Measurements from ENCODE around the gene ZNF853.

ZNF853 gene

DNA sequence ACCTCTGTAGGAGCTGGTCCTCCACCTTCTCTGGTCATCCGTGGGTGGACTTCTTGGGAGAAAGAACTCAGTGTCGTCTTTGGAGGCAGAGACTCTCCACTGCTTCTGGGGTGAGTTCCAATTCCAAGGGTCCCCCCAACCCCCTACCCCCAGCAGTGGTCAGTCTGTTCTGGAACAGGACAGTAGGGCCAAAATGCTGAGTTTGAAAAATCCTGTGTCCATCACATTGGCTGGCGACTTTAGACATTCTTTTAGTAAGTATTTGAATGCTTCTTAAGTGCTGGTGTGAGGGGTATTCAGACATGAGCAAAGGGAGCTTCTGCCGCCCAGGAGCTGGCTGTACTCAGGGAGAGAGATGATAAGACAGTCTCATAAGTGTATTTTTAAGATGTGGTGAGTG is 23.6 kb downstream of the ZNF853 start:
- ChIA-PET CTCF (no interaction called here), POLR2A (no interaction called here)
- H3K4me3 ChIP-seq (ENCODE audit: low read depth, low read length): no peak overlapping the region
- DNase-seq (ENCODE audit: low read depth, low spot score): no peak
- TF ChIP-seq, protein P1, sequence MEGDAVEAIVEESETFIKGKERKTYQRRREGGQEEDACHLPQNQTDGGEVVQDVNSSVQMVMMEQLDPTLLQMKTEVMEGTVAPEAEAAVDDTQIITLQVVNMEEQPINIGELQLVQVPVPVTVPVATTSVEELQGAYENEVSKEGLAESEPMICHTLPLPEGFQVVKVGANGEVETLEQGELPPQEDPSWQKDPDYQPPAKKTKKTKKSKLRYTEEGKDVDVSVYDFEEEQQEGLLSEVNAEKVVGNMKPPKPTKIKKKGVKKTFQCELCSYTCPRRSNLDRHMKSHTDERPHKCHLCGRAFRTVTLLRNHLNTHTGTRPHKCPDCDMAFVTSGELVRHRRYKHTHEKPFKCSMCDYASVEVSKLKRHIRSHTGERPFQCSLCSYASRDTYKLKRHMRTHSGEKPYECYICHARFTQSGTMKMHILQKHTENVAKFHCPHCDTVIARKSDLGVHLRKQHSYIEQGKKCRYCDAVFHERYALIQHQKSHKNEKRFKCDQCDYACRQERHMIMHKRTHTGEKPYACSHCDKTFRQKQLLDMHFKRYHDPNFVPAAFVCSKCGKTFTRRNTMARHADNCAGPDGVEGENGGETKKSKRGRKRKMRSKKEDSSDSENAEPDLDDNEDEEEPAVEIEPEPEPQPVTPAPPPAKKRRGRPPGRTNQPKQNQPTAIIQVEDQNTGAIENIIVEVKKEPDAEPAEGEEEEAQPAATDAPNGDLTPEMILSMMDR (IDR thresholded peaks at IDR 0.05; ENCODE audit: insufficient read depth, low read length, missing control alignments): no peak

DNA sequence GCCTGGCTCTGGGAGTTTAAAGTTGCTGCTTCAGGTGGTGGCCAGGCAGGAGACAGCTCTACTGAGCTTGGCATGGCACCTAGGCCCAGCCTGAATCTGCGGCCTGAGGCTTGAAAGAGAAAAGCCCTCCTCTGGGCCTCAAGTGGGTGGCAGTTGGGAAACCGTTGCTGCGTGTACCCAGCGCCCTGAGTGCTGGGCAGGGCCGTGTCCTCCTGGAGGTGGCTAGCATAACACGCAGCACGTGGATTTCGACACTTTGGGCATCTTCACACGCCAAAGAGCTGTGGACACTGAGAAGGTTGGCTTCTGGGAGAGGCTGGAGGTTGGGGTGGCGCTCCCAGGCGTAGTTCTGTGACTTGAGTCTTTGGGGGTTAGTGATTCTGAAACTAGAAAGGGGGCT is 24.2 kb downstream of the ZNF853 start:
- DNase-seq (ENCODE audit: low read depth, low spot score): no peak
- H3K4me3 ChIP-seq (ENCODE audit: low read depth, low read length): no peak overlapping the region; the same call in 1 of the 2 replicates
- TF ChIP-seq, protein P1 (IDR thresholded peaks at IDR 0.05; ENCODE audit: insufficient read depth, low read length, missing control alignments): no peak
- POLR2A ChIA-PET: no interaction called here
- CTCF ChIA-PET: no interaction called here

DNA sequence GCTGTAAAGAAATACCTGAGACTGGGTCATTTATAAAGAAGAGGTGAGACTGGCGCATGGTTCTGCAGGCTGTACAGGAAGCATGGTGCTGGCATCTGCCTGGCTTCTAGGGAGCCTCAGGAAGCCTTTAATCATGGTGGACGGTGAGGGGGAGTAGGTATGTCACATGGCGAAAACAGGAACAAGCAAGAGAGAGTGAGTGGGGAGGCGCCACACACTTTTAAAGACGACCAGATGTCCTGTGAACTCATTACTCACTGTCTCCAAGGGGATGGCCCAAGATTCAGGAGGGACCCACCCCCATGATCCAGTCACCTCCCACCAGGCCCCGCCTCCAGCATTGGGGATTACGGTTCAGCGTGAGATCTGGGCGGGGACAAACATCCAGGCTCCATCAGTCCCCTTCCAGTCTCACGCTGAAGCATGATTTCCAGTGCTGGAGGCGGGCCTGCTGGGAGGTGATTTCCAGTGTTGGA is 24.9 kb downstream of the ZNF853 start:
- TF ChIP-seq, protein P1 (IDR thresholded peaks at IDR 0.05; ENCODE audit: insufficient read depth, low read length, missing control alignments): no peak

DNA sequence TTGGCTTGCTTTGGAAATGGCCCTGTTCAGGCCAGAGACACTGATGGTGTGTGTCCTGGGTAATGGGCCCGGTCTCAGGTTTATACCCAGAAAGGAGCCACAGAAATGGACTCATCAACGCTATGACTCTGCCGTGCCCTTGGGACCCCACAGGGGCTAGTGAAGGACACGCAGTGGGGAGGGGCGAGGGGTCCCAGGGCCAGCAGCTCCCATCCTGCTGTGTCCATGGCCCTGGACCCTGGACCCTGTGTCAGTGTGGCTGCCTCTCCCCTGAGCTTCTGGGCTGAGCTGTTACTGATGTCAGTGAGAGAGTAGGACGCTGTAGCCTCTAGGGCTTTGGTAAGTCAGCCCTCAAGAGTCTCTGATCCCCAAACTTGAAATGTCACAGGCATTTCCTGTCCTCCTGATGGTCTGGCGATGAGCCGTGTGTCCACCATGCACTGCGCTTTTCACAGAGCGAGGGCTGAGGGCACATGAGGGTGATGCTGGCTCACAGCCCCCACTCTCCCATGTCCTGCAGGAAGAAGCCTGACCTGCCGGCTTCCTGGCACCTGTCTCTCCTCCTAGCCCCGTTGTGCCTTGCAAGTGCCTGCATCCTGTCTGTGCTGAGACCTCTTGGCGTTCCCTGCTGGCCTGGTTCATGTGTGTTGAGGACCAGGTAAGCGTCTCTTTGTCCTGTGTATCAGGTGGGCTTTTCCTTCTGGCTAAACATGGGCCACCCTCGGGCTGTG is 26.1 kb downstream of the ZNF853 start:
- TF ChIP-seq, protein P1 (IDR thresholded peaks at IDR 0.05; ENCODE audit: insufficient read depth, low read length, missing control alignments): no peak
- POLR2A ChIA-PET: interaction anchor here (0.6 kb wide), 1 partner anchor 41 kb away, joined by 3 read pairs; no protein-coding TSS in a partner anchor
- no peak for DNase-seq (ENCODE audit: low read depth, low spot score)
- CTCF ChIA-PET: no interaction called here
- H3K4me3 ChIP-seq (ENCODE audit: low read depth, low read length): no peak overlapping the region

More for the DNA sequence above, 24.9 kb downstream of the ZNF853 start:
- no peak for DNase-seq (ENCODE audit: low read depth, low spot score)
- ChIA-PET CTCF (no interaction called here), POLR2A (no interaction called here)
- H3K4me3 ChIP-seq (ENCODE audit: low read depth, low read length): no peak overlapping the region

DNA sequence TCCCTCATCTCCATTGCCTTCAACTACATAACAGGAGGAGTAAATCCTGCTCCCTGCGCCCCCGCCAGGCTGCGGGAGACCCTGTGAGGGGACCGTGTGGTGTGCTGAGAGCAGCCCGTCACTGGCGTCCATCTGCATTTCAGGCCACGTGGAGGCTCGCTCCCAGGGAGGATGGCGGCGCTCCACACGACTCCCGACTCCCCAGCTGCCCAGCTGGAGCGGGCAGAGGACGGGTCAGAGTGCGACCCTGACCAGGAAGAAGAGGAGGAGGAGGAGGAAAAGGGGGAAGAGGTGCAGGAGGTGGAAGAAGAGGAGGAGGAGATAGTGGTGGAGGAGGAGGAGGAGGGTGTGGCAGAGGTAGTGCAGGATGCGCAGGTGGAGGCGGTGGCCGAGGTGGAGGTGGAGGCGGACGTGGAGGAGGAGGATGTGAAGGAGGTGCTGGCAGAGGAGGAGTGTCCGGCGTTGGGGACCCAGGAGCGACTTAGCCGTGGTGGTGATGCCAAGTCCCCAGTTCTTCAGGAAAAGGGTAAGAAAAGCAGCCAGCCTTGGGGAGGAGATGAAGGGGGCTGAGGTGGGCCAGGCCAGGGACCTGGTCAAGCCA is 26.9 kb downstream of the ZNF853 start:
- TF ChIP-seq, protein P1 (IDR thresholded peaks at IDR 0.05; ENCODE audit: insufficient read depth, low read length, missing control alignments): no peak
- no peak for DNase-seq (ENCODE audit: low read depth, low spot score)
- H3K4me3 ChIP-seq (ENCODE audit: low read depth, low read length): no peak overlapping the region
- ChIA-PET POLR2A (no interaction called here), CTCF (no interaction called here)

DNA sequence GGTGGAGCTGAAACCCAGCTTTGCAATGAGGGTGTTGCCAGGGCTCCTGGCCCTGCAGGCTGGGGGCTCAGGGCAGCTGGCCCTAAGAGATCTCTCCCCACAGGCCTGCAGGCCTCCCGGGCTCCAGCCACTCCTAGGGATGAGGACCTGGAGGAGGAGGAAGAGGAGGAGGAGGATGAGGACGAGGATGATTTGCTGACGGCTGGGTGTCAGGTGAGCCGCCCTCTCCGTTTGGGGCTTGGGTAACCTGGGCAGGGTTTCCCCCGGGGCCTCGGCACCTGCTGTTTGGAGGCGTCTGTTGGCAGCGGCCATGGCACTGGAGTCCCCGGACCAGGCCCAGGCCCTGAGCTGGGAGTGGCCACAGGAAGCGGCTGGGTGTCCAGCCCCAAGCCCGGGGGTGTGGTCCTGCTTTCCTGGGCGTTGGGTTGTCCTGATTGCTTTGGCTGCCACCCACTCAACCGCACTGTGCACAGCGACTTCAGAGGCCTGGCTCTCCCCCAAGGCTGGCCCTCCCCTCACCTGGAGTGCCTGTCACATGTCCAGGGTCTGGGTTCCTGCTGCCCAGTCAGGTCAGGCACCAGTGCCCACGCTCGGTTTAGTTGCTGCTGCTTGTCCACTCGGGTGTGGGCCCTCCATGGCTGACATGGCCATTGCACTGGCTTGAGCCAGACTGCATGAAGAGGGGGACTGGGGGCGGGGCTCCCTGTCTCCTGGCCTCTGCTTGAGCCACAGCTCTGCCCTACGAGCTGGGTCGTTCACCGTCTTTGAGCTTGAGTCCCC is 27.6 kb downstream of the ZNF853 start:
- TF ChIP-seq, protein P1 (IDR thresholded peaks at IDR 0.05; ENCODE audit: insufficient read depth, low read length, missing control alignments): no peak
- POLR2A ChIA-PET: no interaction called here
- DNase-seq (ENCODE audit: low read depth, low spot score): no peak
- CTCF ChIA-PET: no interaction called here
- H3K4me3 ChIP-seq (ENCODE audit: low read depth, low read length): no peak overlapping the region
